OCI-LY3 (cell line): ENCODE measurements around the gene ZBTB32.
A peak's percentile ranks its signal among the peaks of the same experiment; 100 is the strongest.

ENCODE experiments used
- H2AFZ ChIP-seq: fragments of 200-600, 300-600 bp; shearing (Covaris generic); 2 replicates; pipeline ENCODE4 v1.6.0; 2014; ENCODE audit warnings: antibody characterized with exemption, low read depth, low read length
- H3K27ac ChIP-seq: fragments of 200-600, 300-600 bp; sonication (generic); 2 replicates; pipeline ENCODE4 v1.5.1; 2014; ENCODE audit warnings: mild to moderate bottlenecking, low read length, moderate library complexity, mixed read lengths
- H3K27me3 ChIP-seq: fragments of 200-600, 300-600 bp; sonication (generic); 2 replicates; pipeline ENCODE4 v1.6.1; 2014; ENCODE audit warnings: low read depth, low read length, mixed read lengths
- H3K36me3 ChIP-seq: fragments of 200-600, 300-600 bp; sonication (generic); replicated peaks from 2 replicates; pipeline ENCODE3; 2014; ENCODE audit warnings: low read depth, low read length, mixed read lengths
- H3K4me1 ChIP-seq: fragments of 300-600, 200-600 bp; sonication (generic); 2 replicates; pipeline ENCODE4 v1.6.1; 2014; ENCODE audit warnings: low read length, mixed read lengths
- H3K4me2 ChIP-seq: fragments of 200-600, 300-600 bp; sonication (generic); 2 replicates; pipeline ENCODE4 v1.6.1; 2014; ENCODE audit warnings: low read length, mixed read lengths
- H3K4me3 ChIP-seq: fragments of 300-600, 200-600 bp; sonication (generic); 2 replicates; pipeline ENCODE4 v1.5.1; 2014; ENCODE audit warnings: antibody characterized with exemption, mild to moderate bottlenecking, low read length, moderate library complexity
- H3K79me2 ChIP-seq: fragments of 300-600, 200-600 bp; shearing (Covaris generic); 2 replicates; pipeline ENCODE4 v1.6.1; 2014; ENCODE audit warnings: mild to moderate bottlenecking, low read length, mixed read lengths
- H3K9ac ChIP-seq: fragments of 300-600, 200-600 bp; shearing (Covaris generic); 2 replicates; pipeline ENCODE4 v1.6.0; 2014; ENCODE audit warnings: mild to moderate bottlenecking, low read length, moderate library complexity
- H3K9me3 ChIP-seq: fragments of 200-600, 300-600 bp; shearing (Covaris generic); 2 replicates; pipeline ENCODE4 v1.6.1; 2014; ENCODE audit warnings: low read length, mixed read lengths; ENCODE audit not compliant: insufficient read depth
- H4K20me1 ChIP-seq: fragments of 200-600, 300-600 bp; sonication (generic); 2 replicates; pipeline ENCODE4 v1.6.1; 2016; ENCODE audit warnings: low read length, mixed read lengths; ENCODE audit not compliant: insufficient read depth
- EZH2phosphoT487 ChIP-seq: fragments of 200-600 bp; shearing (Covaris generic); IDR thresholded peaks from 2 replicates; pipeline ENCODE4 v1.6.1; 2018; ENCODE audit warnings: antibody characterized with exemption, mixed run types, low read depth
- TF ChIP-seq, protein P1 (sequence below): fragments of 200-600, 300-600 bp; sonication (generic); IDR thresholded peaks from 2 replicates; pipeline ENCODE4 v1.5.1; 2014; ENCODE audit warnings: antibody characterized with exemption, low read length, low read depth

Gene ZBTB32

DNA sequence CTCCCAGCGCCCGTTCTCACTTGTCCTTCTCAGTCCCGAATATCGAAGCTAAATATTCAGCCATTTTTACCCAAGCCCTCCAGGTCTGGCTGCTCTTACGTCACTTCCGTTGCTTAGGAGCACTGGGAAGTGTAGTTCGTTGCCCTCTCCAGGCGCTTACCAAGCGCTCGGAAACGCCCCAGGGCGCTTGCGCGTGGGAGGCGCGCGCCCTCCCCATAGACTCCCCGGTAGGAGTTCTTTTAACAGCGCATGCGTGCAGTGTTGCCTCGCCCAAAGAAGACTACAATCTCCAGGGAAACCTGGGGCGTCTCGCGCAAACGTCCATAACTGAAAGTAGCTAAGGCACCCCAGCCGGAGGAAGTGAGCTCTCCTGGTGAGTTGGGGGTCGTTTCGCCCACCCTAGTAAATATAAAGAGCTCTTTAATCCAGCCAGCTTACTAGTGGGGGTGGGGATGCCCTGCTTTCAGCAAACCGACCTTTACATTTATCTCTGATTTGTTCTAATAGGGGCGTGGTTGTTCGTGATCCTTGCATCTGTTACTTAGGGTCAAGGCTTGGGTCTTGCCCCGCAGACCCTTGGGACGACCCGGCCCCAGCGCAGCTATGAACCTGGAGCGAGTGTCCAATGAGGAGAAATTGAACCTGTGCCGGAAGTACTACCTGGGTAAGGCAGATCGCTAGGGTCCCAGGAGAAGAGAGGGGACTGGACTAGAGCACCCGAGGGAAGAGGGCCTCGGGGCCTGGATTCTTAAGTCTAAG is 41.1 kb downstream of the ZBTB32 start, which contains the start of the genes PSENEN and U2AF1L4:
Gene PSENEN, plus strand, starts transcription at position 324 of the 759 bp plus-strand sequence. Its CDS starts 280 bp downstream, at position 604.
Gene U2AF1L4, minus strand, starts transcription at position 91 of the 759 bp plus-strand sequence. Its CDS starts 27 bp downstream, at position 64.
- H3K4me1 ChIP-seq = peaks cover 41% of the 10 kb centered on the region
- no peaks in the 10 kb centered on the region for H3K27me3 ChIP-seq
- H3K36me3 ChIP-seq = no peaks in the 10 kb centered on the region
- H3K9me3 ChIP-seq = no peaks in the 10 kb centered on the region
- TF ChIP-seq EZH2phosphoT487 = no peak
- TF ChIP-seq, protein P1, sequence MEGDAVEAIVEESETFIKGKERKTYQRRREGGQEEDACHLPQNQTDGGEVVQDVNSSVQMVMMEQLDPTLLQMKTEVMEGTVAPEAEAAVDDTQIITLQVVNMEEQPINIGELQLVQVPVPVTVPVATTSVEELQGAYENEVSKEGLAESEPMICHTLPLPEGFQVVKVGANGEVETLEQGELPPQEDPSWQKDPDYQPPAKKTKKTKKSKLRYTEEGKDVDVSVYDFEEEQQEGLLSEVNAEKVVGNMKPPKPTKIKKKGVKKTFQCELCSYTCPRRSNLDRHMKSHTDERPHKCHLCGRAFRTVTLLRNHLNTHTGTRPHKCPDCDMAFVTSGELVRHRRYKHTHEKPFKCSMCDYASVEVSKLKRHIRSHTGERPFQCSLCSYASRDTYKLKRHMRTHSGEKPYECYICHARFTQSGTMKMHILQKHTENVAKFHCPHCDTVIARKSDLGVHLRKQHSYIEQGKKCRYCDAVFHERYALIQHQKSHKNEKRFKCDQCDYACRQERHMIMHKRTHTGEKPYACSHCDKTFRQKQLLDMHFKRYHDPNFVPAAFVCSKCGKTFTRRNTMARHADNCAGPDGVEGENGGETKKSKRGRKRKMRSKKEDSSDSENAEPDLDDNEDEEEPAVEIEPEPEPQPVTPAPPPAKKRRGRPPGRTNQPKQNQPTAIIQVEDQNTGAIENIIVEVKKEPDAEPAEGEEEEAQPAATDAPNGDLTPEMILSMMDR = no peak
- peak within 1 kb of the TSS; percentile 89 for H3K27ac ChIP-seq
- peaks cover 15% of the 10 kb centered on the region for H3K79me2 ChIP-seq
- peak within 1 kb of the TSS; percentile 89 for H3K4me3 ChIP-seq
- H2AFZ ChIP-seq = peak within 1 kb of the TSS; percentile 22; the same call in 1 of the 2 replicates
- H4K20me1 ChIP-seq = no peaks in the 10 kb centered on the region
- H3K9ac ChIP-seq = peak within 1 kb of the TSS; percentile 95
- H3K4me2 ChIP-seq = peak within 1 kb of the TSS; percentile 97

DNA sequence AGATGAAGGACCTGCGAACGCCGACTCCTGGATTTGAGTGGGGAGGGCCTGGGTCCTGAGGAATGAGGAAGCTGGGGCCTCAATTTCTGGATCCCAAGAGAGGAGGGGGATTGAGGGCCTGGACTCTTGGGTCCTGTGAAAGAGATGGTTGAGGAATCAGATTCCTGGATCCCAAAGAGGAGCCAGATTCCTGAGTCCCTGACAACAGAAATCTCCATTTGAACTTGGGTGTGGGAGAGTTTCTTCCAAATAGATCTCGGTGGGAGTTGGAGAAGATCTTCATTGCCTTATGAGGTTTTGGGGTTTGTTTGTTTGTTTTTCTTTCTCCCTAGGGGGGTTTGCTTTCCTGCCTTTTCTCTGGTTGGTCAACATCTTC is 41.7 kb downstream of the ZBTB32 start:
- H3K4me3 ChIP-seq = peak overlapping the region; percentile 89
- peaks cover 15% of the 10 kb centered on the region for H3K79me2 ChIP-seq
- peak overlapping the region; percentile 97 for H3K4me2 ChIP-seq
- no peaks in the 10 kb centered on the region for H3K9me3 ChIP-seq
- no peaks in the 10 kb centered on the region for H3K36me3 ChIP-seq
- H4K20me1 ChIP-seq = no peaks in the 10 kb centered on the region
- peaks cover 41% of the 10 kb centered on the region for H3K4me1 ChIP-seq
- H3K27ac ChIP-seq = peak overlapping the region; percentile 52
- H3K9ac ChIP-seq = peak overlapping the region; percentile 89
- no peak overlapping the region for H2AFZ ChIP-seq
- TF ChIP-seq, protein P1 = no peak
- TF ChIP-seq EZH2phosphoT487 = no peak
- no peaks in the 10 kb centered on the region for H3K27me3 ChIP-seq

DNA sequence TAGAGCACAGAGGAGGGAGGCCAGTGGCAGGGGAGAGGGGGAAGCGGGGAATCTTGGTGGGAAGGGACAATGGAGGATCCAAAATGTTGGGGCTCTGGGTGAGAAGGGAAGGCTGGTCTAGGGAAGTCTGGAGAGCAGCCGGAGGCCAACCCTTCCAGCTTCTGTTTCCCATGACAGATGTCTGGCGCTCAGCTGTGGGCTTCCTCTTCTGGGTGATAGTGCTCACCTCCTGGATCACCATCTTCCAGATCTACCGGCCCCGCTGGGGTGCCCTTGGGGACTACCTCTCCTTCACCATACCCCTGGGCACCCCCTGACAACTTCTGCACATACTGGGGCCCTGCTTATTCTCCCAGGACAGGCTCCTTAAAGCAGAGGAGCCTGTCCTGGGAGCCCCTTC is 42.2 kb downstream of the ZBTB32 start:
- Histone ChIP-seq H4K20me1 (no peaks in the 10 kb centered on the region), H3K27ac (no peak overlapping the region)

More for the DNA sequence above, 42.2 kb downstream of the ZBTB32 start:
- Histone ChIP-seq H3K4me2 (peak overlapping the region; percentile 97), H3K9me3 (no peaks in the 10 kb centered on the region), H3K79me2 (peaks cover 14% of the 10 kb centered on the region), H3K4me3 (peak overlapping the region; percentile 89), H3K27me3 (no peaks in the 10 kb centered on the region), H3K4me1 (peaks cover 39% of the 10 kb centered on the region), H3K36me3 (no peaks in the 10 kb centered on the region), H2AFZ (no peak overlapping the region), H3K9ac (peak overlapping the region; percentile 89; the same call in 1 of the 2 replicates)
- TF ChIP-seq, protein P1 = no peak
- TF ChIP-seq EZH2phosphoT487 = no peak
